Fibroblast of the aortic adventitia (primary cell): ENCODE results near the gene CAMTA1. TPM values are rescaled to one million over a fixed set of nuclear protein-coding genes. Genes with fewer than 3 reads are reported as not detected.
A peak's percentile ranks its signal among the peaks of the same experiment; 100 is the strongest.

Experiments
- DNase-seq: peaks from one replicate; pipeline ENCODE4 v3.0.0-alpha.2; 2010; ENCODE audit warnings: low read depth
- H3K4me3 ChIP-seq: 2 replicates; pipeline ENCODE4 v1.5.1; 2011; ENCODE audit warnings: low read depth, mild to moderate bottlenecking, control low read depth, low read length, moderate library complexity
- CTCF ChIP-seq: IDR thresholded peaks from 2 replicates; pipeline ENCODE4 v1.5.1; 2011; ENCODE audit warnings: mild to moderate bottlenecking, low read length, control low read depth, inconsistent platforms; ENCODE audit not compliant: insufficient read depth
- total RNA-seq: library from RNA; depleted of rRNA; stranded (reverse); fragments of >200 nt; gene quantifications from 2 replicates; pipeline ENCODE4 v1.2.3, GENCODE V29; 2012; ENCODE audit warnings: low replicate concordance

Gene CAMTA1
- total RNA-seq, 1 donor: 91.9 TPM

GRCh38 chr1:7068552-7068951 is 283.3 kb downstream of the CAMTA1 start:
- DNase-seq: no peak
- TF ChIP-seq CTCF: no peak
- H3K4me3 ChIP-seq: no peak overlapping the region

- peak overlapping the region; percentile 49 for H3K4me3 ChIP-seq
- DNase-seq: no peak
- no peak for TF ChIP-seq CTCF
Observed at GRCh38 chr1:7069931-7070330, 284.7 kb downstream of the CAMTA1 start.

- peak; percentile 72 for DNase-seq
- H3K4me3 ChIP-seq: peak overlapping the region; percentile 49
- TF ChIP-seq CTCF: peak; percentile 94
Observed at GRCh38 chr1:7070389-7071029, 285.3 kb downstream of the CAMTA1 start.

- no peak overlapping the region for H3K4me3 ChIP-seq
- DNase-seq: no peak
- TF ChIP-seq CTCF: no peak
Observed at GRCh38 chr1:7076117-7076516, 290.9 kb downstream of the CAMTA1 start.

- DNase-seq: no peak
- no peak for TF ChIP-seq CTCF
- H3K4me3 ChIP-seq: no peak overlapping the region
Observed at GRCh38 chr1:7076572-7076971, 291.3 kb downstream of the CAMTA1 start.

GRCh38 chr1:7077136-7077535 is 291.9 kb downstream of the CAMTA1 start:
- no peak overlapping the region for H3K4me3 ChIP-seq
- TF ChIP-seq CTCF: no peak
- no peak for DNase-seq

- H3K4me3 ChIP-seq: no peak overlapping the region
- no peak for DNase-seq
- no peak for TF ChIP-seq CTCF
Observed at GRCh38 chr1:7077970-7078369, 292.7 kb downstream of the CAMTA1 start.
